ENCODE measurements around the gene SH3RF3. TPM values are rescaled to one million over a fixed set of nuclear protein-coding genes. Genes with fewer than 3 reads are reported as not detected.

SH3RF3 gene
- total RNA-seq, 2 donors from 2014 or later: 1.5 to 1.8 TPM

- Mint-ChIP-seq H3K4me1 (no peaks in the 10 kb centered on the region), H3K9me3 (no peaks in the 10 kb centered on the region), H3K4me3 (no peak overlapping the region), H3K27me3 (ENCODE audit: insufficient read depth) (no peaks in the 10 kb centered on the region), H3K27ac (no peak overlapping the region), H3K36me3 (ENCODE audit: low read depth) (peaks cover 18% of the 10 kb centered on the region)
- 44 to 51% methylated on average over 3 to 10 of the region's 10 CpGs for WGBS, 2 experiments (ENCODE audit: insufficient coverage in 1 of 2, insufficient read length in 1 of 2)
- Histone ChIP-seq H3K4me1 (ENCODE audit: control insufficient read depth, insufficient read depth, low read length) (no peaks in the 10 kb centered on the region), H3K4me3 (ENCODE audit: low read length) (no peak overlapping the region), H3K27ac (ENCODE audit: low read depth, low read length) (no peak overlapping the region), H3K36me3 (ENCODE audit: control insufficient read depth, insufficient read depth, low read length) (peaks cover 39% of the 10 kb centered on the region), H3K9ac (ENCODE audit: extremely low read depth, low read length, poor library complexity, severe bottlenecking) (no peak overlapping the region), H3K9me3 (ENCODE audit: control insufficient read depth, low read length) (no peaks in the 10 kb centered on the region), H3K27me3 (ENCODE audit: control insufficient read depth, insufficient read depth, low read length, poor library complexity, severe bottlenecking) (no peaks in the 10 kb centered on the region)
- peak; percentile 98 for TF ChIP-seq CTCF (conservative IDR thresholded peaks at IDR 0.05)
- peak; percentile 92 for DNase-seq
Measured at GRCh38 chr2:109545828-109546713, 417.1 kb downstream of the SH3RF3 start.

- no peak for DNase-seq
- Mint-ChIP-seq H3K4me1 (no peaks in the 10 kb centered on the region), H3K27ac (no peak overlapping the region), H3K27me3 (ENCODE audit: insufficient read depth) (no peaks in the 10 kb centered on the region), H3K9me3 (peaks cover 6% of the 10 kb centered on the region), H3K4me3 (no peak overlapping the region), H3K36me3 (ENCODE audit: low read depth) (peaks cover 29% of the 10 kb centered on the region)
- Histone ChIP-seq H3K27ac (ENCODE audit: low read depth, low read length) (no peak overlapping the region), H3K36me3 (ENCODE audit: control insufficient read depth, insufficient read depth, low read length) (peaks cover 42% of the 10 kb centered on the region), H3K9me3 (ENCODE audit: control insufficient read depth, low read length) (peaks cover 8% of the 10 kb centered on the region), H3K4me1 (ENCODE audit: control insufficient read depth, insufficient read depth, low read length) (no peaks in the 10 kb centered on the region), H3K27me3 (ENCODE audit: control insufficient read depth, insufficient read depth, low read length, poor library complexity, severe bottlenecking) (no peaks in the 10 kb centered on the region), H3K9ac (ENCODE audit: extremely low read depth, low read length, poor library complexity, severe bottlenecking) (no peak overlapping the region), H3K4me3 (ENCODE audit: low read length) (no peak overlapping the region)
- TF ChIP-seq CTCF (conservative IDR thresholded peaks at IDR 0.05): peak; percentile 50
- no CpG with 5 or more reads among the region's 2 CpGs for WGBS, 2 experiments (ENCODE audit: insufficient coverage in 1 of 2, insufficient read length in 1 of 2)
Measured at GRCh38 chr2:109547280-109547679, 418.3 kb downstream of the SH3RF3 start.

- Histone ChIP-seq H3K9ac (ENCODE audit: extremely low read depth, low read length, poor library complexity, severe bottlenecking) (no peak overlapping the region), H3K36me3 (ENCODE audit: control insufficient read depth, insufficient read depth, low read length) (peaks cover 53% of the 10 kb centered on the region), H3K27ac (ENCODE audit: low read depth, low read length) (peak overlapping the region; percentile 38), H3K27me3 (ENCODE audit: control insufficient read depth, insufficient read depth, low read length, poor library complexity, severe bottlenecking) (no peaks in the 10 kb centered on the region), H3K9me3 (ENCODE audit: control insufficient read depth, low read length) (peaks cover 16% of the 10 kb centered on the region), H3K4me3 (ENCODE audit: low read length) (no peak overlapping the region), H3K4me1 (ENCODE audit: control insufficient read depth, insufficient read depth, low read length) (no peaks in the 10 kb centered on the region)
- Mint-ChIP-seq H3K27ac (no peak overlapping the region), H3K9me3 (peaks cover 15% of the 10 kb centered on the region), H3K4me3 (no peak overlapping the region), H3K36me3 (ENCODE audit: low read depth) (peaks cover 37% of the 10 kb centered on the region), H3K27me3 (ENCODE audit: insufficient read depth) (no peaks in the 10 kb centered on the region), H3K4me1 (no peaks in the 10 kb centered on the region)
- no peak for DNase-seq
- no peak for TF ChIP-seq CTCF (conservative IDR thresholded peaks at IDR 0.05)
- 92 to 99% methylated on average over 2 to 4 of the region's 4 CpGs for WGBS, 2 experiments (ENCODE audit: insufficient coverage in 1 of 2, insufficient read length in 1 of 2)
Measured at GRCh38 chr2:109549016-109549590, 420.1 kb downstream of the SH3RF3 start.

Small RNAs within 50 kb of the gene (microRNA-seq; reads per million reads assigned to microRNA genes)
- gene MIR4265 (ENCODE audit: borderline microRNAs expressed) (not detected), gene MIR4266 (ENCODE audit: borderline microRNAs expressed) (not detected)

Other genes starting within 250 kb of the SH3RF3 start
- gene EDAR, start 140.0 kb upstream of the SH3RF3 start, total RNA-seq: not detected